ENCODE data around the gene MEF2D.

The MEF2D gene

GRCh38 chr1:156500543-156500792 lies at the start of gene MEF2D:
Gene MEF2D (minus strand): TSS chr1:156500775. CDS start chr1:156483292, 17,483 bp downstream.
- peaks cover 78% of the 10 kb centered on the region for H3K4me1 Mint-ChIP-seq (ENCODE audit: low read depth)
- no peak for DNase-seq
- no peaks in the 10 kb centered on the region for H3K27me3 Mint-ChIP-seq
- peak within 1 kb of the TSS; percentile 98 for H3K27ac Mint-ChIP-seq
- H3K36me3 Mint-ChIP-seq (ENCODE audit: low read depth), result peaks cover 14% of the 10 kb centered on the region
- peak within 1 kb of the TSS; percentile 92 for H3K4me3 Mint-ChIP-seq
- peaks cover 2% of the 10 kb centered on the region for H3K9me3 Mint-ChIP-seq

DNA sequence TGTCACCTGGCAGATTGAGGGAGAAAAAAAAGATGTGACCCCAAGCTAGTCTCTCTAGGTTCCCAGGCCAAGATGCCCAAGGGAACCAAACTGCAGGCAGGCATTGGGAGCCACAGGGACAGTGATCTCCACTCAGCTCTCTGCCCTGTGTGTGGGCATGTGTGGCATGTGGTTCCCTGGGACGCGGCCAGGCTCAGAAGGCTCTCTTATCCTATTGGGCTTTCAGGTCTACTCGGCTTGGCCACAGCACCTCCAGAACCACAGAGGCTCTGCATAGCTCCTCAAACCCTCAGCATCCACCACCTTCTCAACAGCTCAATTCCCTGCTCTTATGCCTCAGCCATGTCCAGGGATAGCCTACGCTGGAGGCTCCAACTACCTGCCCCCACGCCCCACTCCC lies 49.8 kb upstream of the MEF2D start:
- H3K27ac Mint-ChIP-seq, result no peak overlapping the region
- no peak overlapping the region for H3K4me3 Mint-ChIP-seq
- no peaks in the 10 kb centered on the region for H3K36me3 Mint-ChIP-seq (ENCODE audit: low read depth)
- no peaks in the 10 kb centered on the region for H3K27me3 Mint-ChIP-seq
- H3K4me1 Mint-ChIP-seq (ENCODE audit: low read depth), result peaks cover 5% of the 10 kb centered on the region
- no peak for DNase-seq
- H3K9me3 Mint-ChIP-seq, result no peaks in the 10 kb centered on the region

- H3K36me3 Mint-ChIP-seq (ENCODE audit: low read depth), result no peaks in the 10 kb centered on the region
- peaks cover 5% of the 10 kb centered on the region for H3K4me1 Mint-ChIP-seq (ENCODE audit: low read depth)
- H3K4me3 Mint-ChIP-seq, result no peak overlapping the region
- H3K27ac Mint-ChIP-seq, result no peak overlapping the region
- DNase-seq, result no peak
- H3K9me3 Mint-ChIP-seq, result no peaks in the 10 kb centered on the region
- H3K27me3 Mint-ChIP-seq, result no peaks in the 10 kb centered on the region
Observed at GRCh38 chr1:156549831-156550230, 49.3 kb upstream of the MEF2D start.

- H3K9me3 Mint-ChIP-seq, result no peaks in the 10 kb centered on the region
- no peaks in the 10 kb centered on the region for H3K27me3 Mint-ChIP-seq
- H3K27ac Mint-ChIP-seq, result no peak overlapping the region
- H3K36me3 Mint-ChIP-seq (ENCODE audit: low read depth), result no peaks in the 10 kb centered on the region
- DNase-seq, result no peak
- peaks cover 5% of the 10 kb centered on the region for H3K4me1 Mint-ChIP-seq (ENCODE audit: low read depth)
- no peak overlapping the region for H3K4me3 Mint-ChIP-seq
Observed at GRCh38 chr1:156549390-156549789, 48.8 kb upstream of the MEF2D start.

DNA sequence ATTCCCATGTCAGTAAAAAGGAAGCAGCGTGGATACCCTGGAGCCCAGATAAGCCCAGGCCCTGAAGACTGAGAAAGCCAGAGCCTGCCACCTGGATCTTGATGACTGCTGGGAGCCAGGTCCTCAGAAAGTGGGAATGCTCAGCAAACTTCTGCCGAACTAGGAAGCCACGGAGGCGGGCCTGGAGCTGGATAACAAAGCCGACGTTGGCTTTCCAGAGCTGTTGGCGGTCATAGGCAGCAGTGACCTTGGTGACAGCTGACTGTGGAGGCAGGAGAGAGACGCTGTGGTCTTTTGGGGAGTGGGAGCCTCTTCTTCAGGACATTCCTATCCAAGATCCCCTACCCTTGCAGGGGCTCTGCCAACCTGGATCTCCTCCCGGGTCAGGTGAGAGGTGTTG lies 47.4 kb upstream of the MEF2D start:
- Mint-ChIP-seq H3K4me1 (ENCODE audit: low read depth) (peaks cover 2% of the 10 kb centered on the region), H3K27ac (no peak overlapping the region), H3K27me3 (no peaks in the 10 kb centered on the region), H3K4me3 (no peak overlapping the region), H3K9me3 (no peaks in the 10 kb centered on the region), H3K36me3 (ENCODE audit: low read depth) (no peaks in the 10 kb centered on the region)
- no peak for DNase-seq

DNA sequence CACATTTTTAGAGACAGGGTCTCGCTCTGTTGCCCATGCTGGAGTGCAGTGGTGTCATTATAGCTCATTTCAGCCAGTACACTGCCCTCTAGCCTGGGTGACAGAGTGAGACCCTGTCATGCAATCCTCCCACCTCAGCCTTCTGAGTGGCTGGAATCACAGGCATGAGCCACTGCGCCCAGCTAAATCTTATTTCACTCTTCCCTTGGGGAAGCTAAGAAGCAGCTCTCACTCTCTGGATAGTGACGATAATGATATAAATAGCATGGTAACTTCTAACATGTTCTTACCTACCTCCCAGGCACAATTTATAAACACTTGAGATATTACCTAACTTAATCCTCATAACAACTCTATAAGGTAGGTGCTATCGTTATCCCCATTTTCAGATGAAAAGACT lies 46.9 kb upstream of the MEF2D start:
- H3K9me3 Mint-ChIP-seq, result no peaks in the 10 kb centered on the region
- H3K27ac Mint-ChIP-seq, result no peak overlapping the region
- no peaks in the 10 kb centered on the region for H3K36me3 Mint-ChIP-seq (ENCODE audit: low read depth)
- no peak overlapping the region for H3K4me3 Mint-ChIP-seq
- no peak for DNase-seq
- H3K4me1 Mint-ChIP-seq (ENCODE audit: low read depth), result peaks cover 2% of the 10 kb centered on the region
- no peaks in the 10 kb centered on the region for H3K27me3 Mint-ChIP-seq

- H3K27me3 Mint-ChIP-seq, result no peaks in the 10 kb centered on the region
- H3K36me3 Mint-ChIP-seq (ENCODE audit: low read depth), result no peaks in the 10 kb centered on the region
- DNase-seq, result no peak
- H3K9me3 Mint-ChIP-seq, result no peaks in the 10 kb centered on the region
- no peak overlapping the region for H3K27ac Mint-ChIP-seq
- no peak overlapping the region for H3K4me3 Mint-ChIP-seq
- no peaks in the 10 kb centered on the region for H3K4me1 Mint-ChIP-seq (ENCODE audit: low read depth)
Observed at GRCh38 chr1:156546267-156546666, 45.7 kb upstream of the MEF2D start.

GRCh38 chr1:156544592-156545102 lies 44.1 kb upstream of the MEF2D start:
- H3K27ac Mint-ChIP-seq, result no peak overlapping the region
- no peaks in the 10 kb centered on the region for H3K4me1 Mint-ChIP-seq (ENCODE audit: low read depth)
- H3K27me3 Mint-ChIP-seq, result no peaks in the 10 kb centered on the region
- no peaks in the 10 kb centered on the region for H3K9me3 Mint-ChIP-seq
- no peak for DNase-seq
- H3K36me3 Mint-ChIP-seq (ENCODE audit: low read depth), result no peaks in the 10 kb centered on the region
- no peak overlapping the region for H3K4me3 Mint-ChIP-seq

- Mint-ChIP-seq H3K9me3 (no peaks in the 10 kb centered on the region), H3K27me3 (no peaks in the 10 kb centered on the region), H3K4me1 (ENCODE audit: low read depth) (no peaks in the 10 kb centered on the region), H3K36me3 (ENCODE audit: low read depth) (no peaks in the 10 kb centered on the region), H3K4me3 (no peak overlapping the region), H3K27ac (no peak overlapping the region)
- no peak for DNase-seq
Observed at GRCh38 chr1:156543066-156543465, 42.5 kb upstream of the MEF2D start.

DNA sequence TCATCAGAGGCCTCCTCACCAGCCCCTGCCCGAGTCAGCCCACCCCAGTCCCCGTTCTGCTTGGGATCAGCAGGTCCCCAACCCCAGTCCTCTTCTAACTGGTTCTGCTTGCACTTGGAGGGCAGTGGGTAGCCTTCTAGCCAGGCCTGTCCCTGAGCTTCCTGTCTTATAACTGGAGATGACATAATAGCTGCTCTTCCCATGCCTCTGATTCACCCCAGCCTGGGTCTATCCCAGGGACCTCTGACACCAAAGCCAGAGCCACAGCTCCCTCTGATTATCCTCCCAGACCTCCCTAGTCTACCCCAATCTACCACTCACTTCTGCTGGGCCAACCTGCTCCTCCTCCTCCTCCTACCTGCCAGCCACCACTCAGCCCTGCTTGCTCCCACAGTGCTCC lies 40.4 kb upstream of the MEF2D start:
- H3K27me3 Mint-ChIP-seq, result no peaks in the 10 kb centered on the region
- no peak overlapping the region for H3K4me3 Mint-ChIP-seq
- no peak overlapping the region for H3K27ac Mint-ChIP-seq
- DNase-seq, result no peak
- no peaks in the 10 kb centered on the region for H3K36me3 Mint-ChIP-seq (ENCODE audit: low read depth)
- H3K9me3 Mint-ChIP-seq, result no peaks in the 10 kb centered on the region
- no peaks in the 10 kb centered on the region for H3K4me1 Mint-ChIP-seq (ENCODE audit: low read depth)

DNA sequence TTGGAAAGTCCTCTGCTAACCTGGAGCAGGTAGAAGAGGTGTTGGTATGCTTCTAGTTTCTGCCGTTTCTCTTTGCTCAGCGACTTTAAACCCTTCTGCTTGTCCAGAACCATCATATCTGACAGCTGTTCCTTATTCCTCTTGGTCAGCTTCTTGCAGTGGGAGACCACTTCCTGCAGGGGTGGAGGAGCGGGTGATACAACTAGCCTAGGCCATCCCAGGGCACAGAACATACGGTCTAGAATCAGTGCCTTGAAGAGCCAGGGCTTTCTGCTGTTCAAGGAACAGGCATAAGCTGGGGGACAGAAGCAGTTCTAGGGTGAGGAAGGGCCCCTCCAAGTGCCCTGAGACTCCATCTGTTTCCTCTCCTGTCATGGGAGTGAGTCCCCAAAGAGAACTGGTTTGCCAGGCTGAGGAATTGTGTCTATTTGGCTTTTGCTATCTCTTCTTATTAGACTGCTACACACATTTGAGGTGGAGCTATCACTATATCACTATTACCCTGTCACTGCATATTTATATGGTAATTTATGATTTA lies 39.3 kb upstream of the MEF2D start:
- no peaks in the 10 kb centered on the region for H3K36me3 Mint-ChIP-seq (ENCODE audit: low read depth)
- H3K9me3 Mint-ChIP-seq, result no peaks in the 10 kb centered on the region
- H3K4me3 Mint-ChIP-seq, result no peak overlapping the region
- no peaks in the 10 kb centered on the region for H3K4me1 Mint-ChIP-seq (ENCODE audit: low read depth)
- no peak overlapping the region for H3K27ac Mint-ChIP-seq
- DNase-seq, result no peak
- no peaks in the 10 kb centered on the region for H3K27me3 Mint-ChIP-seq

DNA sequence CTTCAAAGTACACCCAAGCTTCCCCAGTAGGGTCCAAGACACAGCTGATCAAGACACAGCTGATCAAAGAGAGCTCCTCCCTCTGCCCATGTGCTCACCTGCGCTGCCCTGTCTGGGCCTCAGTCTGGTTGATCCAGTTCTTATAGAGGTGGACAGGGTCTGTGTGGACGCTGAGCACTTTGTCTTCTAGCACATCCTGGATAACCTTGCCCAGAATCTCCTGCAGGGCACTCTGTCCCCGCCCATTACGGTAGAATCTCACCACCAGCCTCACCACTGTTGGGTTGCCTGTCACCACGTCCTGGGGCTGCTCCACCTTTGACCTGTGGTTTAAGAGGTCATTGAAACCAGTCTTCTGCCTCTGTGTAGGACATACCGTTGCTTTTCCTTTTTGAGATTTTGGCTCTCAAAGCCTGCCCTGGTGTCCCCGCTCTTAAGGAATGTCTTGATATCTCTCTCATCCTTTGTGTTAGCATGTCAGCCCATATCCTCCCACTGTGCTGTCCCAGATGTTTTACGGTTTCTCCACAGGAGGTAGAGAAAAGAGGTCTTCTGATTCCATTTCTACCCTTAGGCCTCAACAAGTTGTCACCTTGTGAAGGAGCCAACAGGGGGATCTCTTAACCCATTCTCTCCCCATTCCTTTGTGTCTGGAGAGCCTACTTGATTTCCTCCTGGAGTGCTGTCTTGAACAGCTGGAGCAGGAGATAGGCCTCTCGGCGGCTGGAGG lies 38.3 kb upstream of the MEF2D start:
- no peak for DNase-seq
- no peaks in the 10 kb centered on the region for H3K36me3 Mint-ChIP-seq (ENCODE audit: low read depth)
- H3K4me3 Mint-ChIP-seq, result no peak overlapping the region
- no peak overlapping the region for H3K27ac Mint-ChIP-seq
- no peaks in the 10 kb centered on the region for H3K27me3 Mint-ChIP-seq
- H3K9me3 Mint-ChIP-seq, result no peaks in the 10 kb centered on the region
- H3K4me1 Mint-ChIP-seq (ENCODE audit: low read depth), result no peaks in the 10 kb centered on the region

DNA sequence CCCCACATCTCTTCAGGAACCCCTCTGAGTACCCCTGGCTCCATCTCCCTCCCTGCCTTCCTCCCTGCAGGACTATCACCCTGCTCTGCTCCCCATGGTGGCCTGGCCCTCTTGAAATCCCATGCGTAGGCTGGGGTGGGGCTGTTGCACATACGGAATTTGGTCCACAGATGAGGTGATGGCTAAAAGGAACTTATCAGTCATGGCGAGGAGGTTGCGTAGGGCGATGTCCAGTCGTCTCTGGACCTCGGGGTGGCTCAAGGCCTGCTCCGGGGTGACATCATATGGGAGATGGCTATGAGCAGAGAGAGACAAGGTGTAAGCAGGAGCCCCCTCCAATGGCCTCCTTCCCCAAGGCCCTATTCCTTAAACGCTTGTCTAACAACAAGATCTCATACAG lies 36.5 kb upstream of the MEF2D start:
- Mint-ChIP-seq H3K27ac (no peak overlapping the region), H3K4me3 (no peak overlapping the region), H3K4me1 (ENCODE audit: low read depth) (no peaks in the 10 kb centered on the region), H3K27me3 (no peaks in the 10 kb centered on the region), H3K36me3 (ENCODE audit: low read depth) (no peaks in the 10 kb centered on the region), H3K9me3 (no peaks in the 10 kb centered on the region)
- DNase-seq, result no peak

- Mint-ChIP-seq H3K4me3 (no peak overlapping the region), H3K9me3 (no peaks in the 10 kb centered on the region), H3K36me3 (ENCODE audit: low read depth) (no peaks in the 10 kb centered on the region), H3K27ac (no peak overlapping the region), H3K27me3 (no peaks in the 10 kb centered on the region), H3K4me1 (ENCODE audit: low read depth) (no peaks in the 10 kb centered on the region)
- DNase-seq, result no peak
Observed at GRCh38 chr1:156534424-156535060, 34.0 kb upstream of the MEF2D start.

DNA sequence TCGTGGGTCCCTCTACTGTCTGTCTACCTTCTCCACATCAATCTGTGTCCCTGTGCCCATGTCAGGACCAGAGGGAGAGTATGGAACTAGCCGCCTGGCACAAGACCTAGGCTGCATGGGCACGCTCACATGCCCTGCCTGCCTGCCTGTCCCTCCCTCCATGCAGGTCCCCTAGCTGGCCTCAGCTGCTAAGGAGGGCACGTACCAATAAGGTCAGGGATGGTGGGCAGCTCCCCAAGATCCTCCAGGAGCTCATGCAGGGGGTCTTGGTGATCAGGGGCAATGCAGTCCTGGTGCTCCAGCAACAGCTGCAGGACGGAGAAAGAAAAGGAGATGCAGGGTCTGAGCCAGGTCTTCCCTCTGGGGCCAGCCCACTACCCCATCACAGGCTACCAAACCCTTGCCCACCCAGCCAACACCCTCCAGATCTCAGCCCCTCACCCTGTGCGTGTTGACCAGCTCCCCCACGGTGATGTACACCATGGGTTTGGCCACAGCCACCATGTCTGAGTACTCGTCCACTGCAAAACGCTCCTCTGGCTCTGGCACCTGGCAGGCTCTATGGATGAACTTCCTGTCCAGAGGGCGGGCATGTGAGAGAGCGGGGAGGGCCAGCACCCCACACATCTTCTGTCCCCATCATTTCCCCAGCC lies 33.1 kb upstream of the MEF2D start:
- no peak overlapping the region for H3K27ac Mint-ChIP-seq
- no peak overlapping the region for H3K4me3 Mint-ChIP-seq
- no peak for DNase-seq
- no peaks in the 10 kb centered on the region for H3K27me3 Mint-ChIP-seq
- H3K36me3 Mint-ChIP-seq (ENCODE audit: low read depth), result no peaks in the 10 kb centered on the region
- H3K4me1 Mint-ChIP-seq (ENCODE audit: low read depth), result no peaks in the 10 kb centered on the region
- H3K9me3 Mint-ChIP-seq, result no peaks in the 10 kb centered on the region

Data from activated T-cell treated with anti-CD3 and anti-CD28 coated beads, Interleukin-2, amount 50 U/mL, for 24 hours (primary cell).